Left lung (tissue), 10 donors: ENCODE measurements around the gene ZNF536. TPM values are rescaled to one million over a fixed set of nuclear protein-coding genes. Genes with fewer than 3 reads are reported as not detected.

Experiments
- ATAC-seq: fragments of 200-7000 bp; cut with Tn5 transposase; one replicate; pipeline ENCODE4 v1.9.1; 2020; ENCODE audit warnings: moderate library complexity
- DNase-seq, 4 donors: peaks; one replicate each; pipeline ENCODE4 v3.0.0-alpha.2; 2013 to 2020
- H3K27ac ChIP-seq, 2 donors: fragments of 200-600 bp; sonication (generic) in 1 of 2; one replicate each; pipeline versions ENCODE4 v1.5.0 to v1.8.0; 2020 to 2021
- H3K27me3 ChIP-seq, 2 donors: fragments of 200-600 bp; sonication (generic) in 1 of 2; one replicate each; pipeline versions ENCODE4 v1.5.0 to v1.8.0; 2020 to 2021
- H3K36me3 ChIP-seq, 2 donors: fragments of 200-600 bp; sonication (generic) in 1 of 2; one replicate each; pipeline versions ENCODE4 v1.5.0 to v1.8.0; 2020 to 2021
- H3K4me1 ChIP-seq, 2 donors: fragments of 200-600 bp; one replicate each; pipeline ENCODE4 v1.8.0; 2021
- H3K4me3 ChIP-seq, 2 donors: fragments of 200-600 bp; sonication (generic) in 1 of 2; one replicate each; pipeline versions ENCODE4 v1.5.0 to v1.8.0; 2020 to 2021; ENCODE audit warnings: mild to moderate bottlenecking in 1 of 2
- H3K9me3 ChIP-seq, 2 donors: fragments of 200-600 bp; sonication (generic) in 1 of 2; one replicate each; pipeline versions ENCODE4 v1.5.0 to v1.8.0; 2020 to 2021
- CTCF ChIP-seq, 2 donors: fragments of 200-600 bp; sonication (generic) in 1 of 2; IDR thresholded peaks; one replicate each; pipeline versions ENCODE4 v1.5.0 to v1.8.0; 2021; ENCODE audit warnings: antibody characterized with exemption in 2 of 2
- intact Hi-C, 2 donors: fragments of 100-400 bp; cut with DNase I; formaldehyde crosslinking; loops; one replicate each; pipeline versions ENCODE4 v1.11.2 to v1.14.2; 2022
- polyA plus RNA-seq, 6 donors: library from polyadenylated mRNA; unstranded; fragments of 120-200 nt; gene quantifications; one replicate each; pipeline ENCODE4 v1.2.1, GENCODE V29; 2013; ENCODE audit not compliant: insufficient read length in 6 of 6
- total RNA-seq, 2 donors: library from RNA; stranded (reverse); fragmentation: NEBNext Ultra II Directional; extraction: Animal tissue kit (Norgen Biotek cat#: 25700); gene quantifications; one replicate each; pipeline ENCODE4 v1.2.1, GENCODE V29; 2021
- donor health status: DM: no; HTN: yes; CAD: no.
- donor health status: DM: no; HTN: no; CAD: no.

ZNF536 gene
- total and polyA plus RNA-seq, 8 donors, result 0.50 to 6.5 (median 3.6) TPM

- H3K4me3 ChIP-seq, result no peak overlapping the region
- peaks cover 0 to 5% of the 10 kb centered on the region in 2 donors for H3K27me3 ChIP-seq
- DNase-seq (no peak), ATAC-seq (no peak)
- H3K36me3 ChIP-seq, result no peaks in the 10 kb centered on the region
- H3K4me1 ChIP-seq, result no peaks in the 10 kb centered on the region
- no peak for TF ChIP-seq CTCF (IDR thresholded peaks at IDR 0.05)
- H3K9me3 ChIP-seq, result peaks cover 0 to 6% of the 10 kb centered on the region in 2 donors
- no peak overlapping the region for H3K27ac ChIP-seq
- intact Hi-C loops, result no loop called here
These were observed 99.3 kb downstream of the ZNF536 start for GRCh38 chr19:30471441-30471840.

- H3K4me1 ChIP-seq, result no peaks in the 10 kb centered on the region
- intact Hi-C loops, result no loop called here
- DNase-seq (no peak), ATAC-seq (no peak)
- peaks cover 0 to 6% of the 10 kb centered on the region in 2 donors for H3K9me3 ChIP-seq
- no peak overlapping the region for H3K27ac ChIP-seq
- peaks cover 0 to 15% of the 10 kb centered on the region in 2 donors for H3K27me3 ChIP-seq
- H3K4me3 ChIP-seq, result no peak overlapping the region
- TF ChIP-seq CTCF (IDR thresholded peaks at IDR 0.05), result no peak
- no peaks in the 10 kb centered on the region for H3K36me3 ChIP-seq
These were observed 101.2 kb downstream of the ZNF536 start for GRCh38 chr19:30473334-30473867.

GRCh38 chr19:30476997-30477396, 104.8 kb downstream of the ZNF536 start:
- Histone ChIP-seq H3K4me3 (no peak overlapping the region), H3K36me3 (no peaks in the 10 kb centered on the region), H3K27ac (no peak overlapping the region), H3K27me3 (peaks cover 0 to 20% of the 10 kb centered on the region in 2 donors), H3K9me3 (peaks cover 0 to 6% of the 10 kb centered on the region in 2 donors), H3K4me1 (no peaks in the 10 kb centered on the region)
- TF ChIP-seq CTCF (IDR thresholded peaks at IDR 0.05), result no peak
- no peak for ATAC-seq
- DNase-seq, result no peak
- intact Hi-C loops, result no loop called here

GRCh38 chr19:30479231-30479630, 107.0 kb downstream of the ZNF536 start:
- Histone ChIP-seq H3K27ac (no peak overlapping the region), H3K36me3 (no peaks in the 10 kb centered on the region), H3K4me3 (no peak overlapping the region), H3K9me3 (no peaks in the 10 kb centered on the region), H3K27me3 (peaks cover 0 to 26% of the 10 kb centered on the region in 2 donors), H3K4me1 (no peaks in the 10 kb centered on the region)
- no peak for TF ChIP-seq CTCF (IDR thresholded peaks at IDR 0.05)
- DNase-seq, result peak in 2 of 4 donors; percentile 26 to 49
- intact Hi-C loops, result no loop called here
- ATAC-seq, result no peak

- H3K4me3 ChIP-seq, result no peak overlapping the region
These were observed 107.9 kb downstream of the ZNF536 start for GRCh38 chr19:30480097-30480496.

More at GRCh38 chr19:30480097-30480496, 107.9 kb downstream of the ZNF536 start:
- peaks cover 0 to 31% of the 10 kb centered on the region in 2 donors for H3K27me3 ChIP-seq
- intact Hi-C loops, result no loop called here
- no peaks in the 10 kb centered on the region for H3K9me3 ChIP-seq
- H3K27ac ChIP-seq, result no peak overlapping the region
- no peak for TF ChIP-seq CTCF (IDR thresholded peaks at IDR 0.05)
- no peaks in the 10 kb centered on the region for H3K36me3 ChIP-seq
- ATAC-seq (no peak), DNase-seq (no peak)
- no peaks in the 10 kb centered on the region for H3K4me1 ChIP-seq
